ENCODE measurements around the gene PCSK6.
"Not testable (repeated sequence)": the region's sequence is repeated elsewhere in the genome, so short reads cannot be mapped to it uniquely, and the experiment has no call there.

PCSK6 gene

DNA sequence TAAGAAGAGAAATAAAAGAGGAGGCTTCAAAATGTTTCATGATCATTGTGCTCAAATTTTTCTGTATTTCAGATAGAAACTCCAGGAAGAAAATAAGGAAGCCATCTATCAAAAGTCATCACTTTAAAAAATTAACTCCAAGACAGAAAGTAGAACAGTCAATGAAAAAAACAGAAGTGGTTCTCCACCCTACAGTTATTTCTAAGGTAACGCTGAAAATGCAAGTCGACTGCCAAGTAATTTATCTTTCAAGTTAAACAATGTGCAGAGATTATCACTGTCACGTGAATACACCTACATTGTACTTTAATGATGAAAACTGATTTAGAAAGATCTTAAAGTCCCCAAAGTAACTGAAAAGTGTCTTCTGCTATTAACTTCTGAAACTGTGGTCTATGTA, 115.9 kb downstream of the PCSK6 start:
- no peak for DNase-seq

DNA sequence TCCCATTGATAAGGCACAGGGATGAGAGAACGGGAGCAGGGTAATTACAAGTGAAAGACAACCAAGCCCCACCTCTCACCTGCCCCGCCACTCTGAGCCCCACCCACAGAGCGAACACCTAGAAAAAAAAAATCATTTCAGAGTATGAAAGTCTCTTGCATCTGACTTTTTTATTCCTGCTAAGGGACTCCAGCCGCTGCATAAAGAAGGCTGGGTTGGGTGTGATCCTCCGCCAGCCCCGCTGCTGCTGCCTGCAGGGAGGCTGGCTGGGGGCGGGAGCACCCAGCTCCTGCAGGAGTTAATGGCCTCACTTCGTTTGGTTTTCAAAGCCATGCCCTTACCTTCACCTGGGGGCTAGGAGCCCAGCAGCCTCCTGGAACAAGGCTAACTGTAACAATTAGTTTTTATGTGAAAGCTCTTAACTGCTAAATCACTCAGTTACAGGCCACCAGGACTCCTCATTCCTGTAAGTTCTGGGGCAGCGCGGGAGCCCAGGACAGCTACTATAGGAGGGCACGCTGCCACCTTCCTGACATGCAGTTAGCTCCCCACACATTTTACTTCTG, 116.5 kb downstream of the PCSK6 start:
- no peak for DNase-seq

GRCh38 chr15:101372149-101372577, 117.3 kb downstream of the PCSK6 start:
- DNase-seq: no peak

- no peak for DNase-seq
Observed at GRCh38 chr15:101371519-101371918, 118.0 kb downstream of the PCSK6 start.

DNA sequence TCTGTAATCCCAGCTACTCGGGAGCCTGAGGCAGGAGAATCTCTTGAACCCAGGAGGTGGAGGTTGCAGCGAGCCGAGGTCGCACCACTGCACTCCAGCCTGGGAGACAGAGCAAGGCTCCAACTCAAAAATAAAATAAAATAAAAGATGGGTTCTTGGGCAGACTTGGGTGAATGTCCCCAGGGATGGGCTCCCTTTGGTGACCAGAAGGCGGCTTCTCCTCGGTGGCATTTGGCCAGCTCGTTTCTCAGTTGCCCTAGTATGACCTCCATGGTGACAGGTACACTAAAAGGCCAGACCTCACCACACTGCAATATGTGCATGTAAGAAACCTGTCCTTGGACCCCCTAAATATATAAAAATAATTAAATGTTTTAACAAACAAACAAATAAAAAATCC, 118.4 kb downstream of the PCSK6 start:
- no peak for DNase-seq

DNA sequence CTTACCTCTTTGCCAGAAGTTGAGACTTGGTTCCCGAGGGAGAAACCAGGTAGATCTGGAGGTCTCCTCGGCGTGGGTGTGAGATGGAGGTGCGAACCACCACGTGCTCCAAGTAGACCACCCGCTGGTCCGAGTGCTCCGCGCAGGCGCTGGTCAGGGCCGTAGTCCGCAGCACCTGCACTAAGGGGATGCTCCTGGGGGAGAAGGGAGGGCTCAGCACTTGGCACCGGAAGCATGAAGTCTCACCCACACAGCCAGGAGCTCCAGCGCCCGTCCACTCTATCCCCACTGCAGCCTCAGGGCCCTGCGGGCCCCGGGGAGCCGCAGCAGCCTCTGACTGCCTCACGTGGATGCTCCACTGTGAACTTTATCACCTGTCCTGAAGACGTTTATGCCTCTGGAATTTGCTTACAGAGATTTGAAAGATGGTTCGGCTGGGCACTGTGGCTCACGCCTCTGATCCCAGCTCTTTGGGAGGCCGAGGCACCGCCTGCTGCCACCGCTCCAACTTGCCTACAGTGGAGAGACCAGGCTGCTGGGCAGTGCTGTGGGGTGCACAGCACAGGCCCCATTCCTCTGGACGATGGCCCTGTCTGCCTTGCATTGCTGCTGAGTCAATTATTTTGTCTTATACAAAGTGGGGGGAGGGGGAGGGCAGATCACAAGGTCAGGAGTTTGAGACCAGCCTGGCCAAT, 119.0 kb downstream of the PCSK6 start:
- DNase-seq: no peak

- no peak for DNase-seq
Observed at GRCh38 chr15:101369676-101370075, 119.8 kb downstream of the PCSK6 start.

- DNase-seq: no peak
Observed at GRCh38 chr15:101368861-101369642, 120.5 kb downstream of the PCSK6 start.

- DNase-seq: no peak
Observed at GRCh38 chr15:101368086-101368780, 121.3 kb downstream of the PCSK6 start.

DNA sequence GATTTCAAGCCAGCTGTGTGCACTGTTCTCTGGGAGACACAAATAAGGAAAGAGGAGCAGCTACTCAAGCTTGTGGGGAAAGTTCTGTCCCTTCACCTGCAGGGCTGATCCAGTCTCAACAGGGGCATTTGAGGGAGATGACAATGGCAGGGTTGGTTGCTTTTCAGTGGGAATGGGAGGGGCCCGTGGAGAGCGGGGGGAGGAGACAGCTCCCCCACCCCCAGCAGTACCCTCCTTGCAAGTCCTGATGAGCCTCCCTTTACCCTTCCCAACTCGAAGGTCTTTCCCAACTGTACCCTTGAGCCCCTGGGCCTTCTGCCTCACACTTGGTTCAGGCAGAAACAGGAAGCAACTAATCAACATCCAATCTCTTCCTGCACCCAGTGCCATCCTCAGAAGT, 122.7 kb downstream of the PCSK6 start:
- no peak for DNase-seq

GRCh38 chr15:101362986-101363566, 126.4 kb downstream of the PCSK6 start:
- DNase-seq: no peak

DNA sequence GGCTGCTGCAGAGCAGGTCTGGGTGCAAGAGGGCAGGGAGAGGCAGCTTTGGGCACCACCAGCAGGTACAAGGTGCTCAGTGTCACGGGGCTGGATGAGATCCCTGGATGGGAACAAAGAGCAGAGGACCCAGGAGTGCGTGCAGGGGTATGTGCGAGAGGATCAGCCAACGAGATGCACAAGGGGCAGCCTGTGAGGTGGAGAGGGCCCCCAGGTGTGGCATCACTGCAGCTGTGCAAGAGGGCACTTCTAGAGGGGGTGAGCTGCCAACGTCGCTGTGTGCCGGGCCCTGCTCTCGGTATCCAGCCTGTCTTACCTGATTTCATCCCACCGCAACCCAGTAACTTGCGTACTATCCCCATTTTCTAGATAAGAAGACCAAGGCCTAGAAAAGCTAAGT, 127.1 kb downstream of the PCSK6 start:
- DNase-seq: no peak

DNA sequence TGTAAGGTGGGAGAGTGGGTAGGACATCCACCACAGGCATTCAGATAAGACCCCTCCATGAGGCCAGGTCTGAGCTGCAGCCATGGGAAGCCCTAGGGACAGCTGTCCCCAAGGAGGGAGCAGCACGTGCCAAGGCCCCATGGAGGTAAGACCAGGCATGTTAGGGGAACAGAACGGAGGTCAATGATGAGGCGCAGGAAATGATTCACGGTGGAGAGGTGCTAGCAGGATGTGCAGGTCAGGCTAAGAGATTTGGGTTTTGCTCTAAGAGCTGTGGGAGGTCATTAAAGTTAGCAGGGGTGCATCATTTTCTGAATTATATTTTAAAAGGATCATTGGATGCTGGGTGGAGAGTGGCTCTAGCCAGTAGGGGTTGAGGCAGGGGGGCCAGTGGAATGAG, 128.1 kb downstream of the PCSK6 start:
- DNase-seq: no peak

DNA sequence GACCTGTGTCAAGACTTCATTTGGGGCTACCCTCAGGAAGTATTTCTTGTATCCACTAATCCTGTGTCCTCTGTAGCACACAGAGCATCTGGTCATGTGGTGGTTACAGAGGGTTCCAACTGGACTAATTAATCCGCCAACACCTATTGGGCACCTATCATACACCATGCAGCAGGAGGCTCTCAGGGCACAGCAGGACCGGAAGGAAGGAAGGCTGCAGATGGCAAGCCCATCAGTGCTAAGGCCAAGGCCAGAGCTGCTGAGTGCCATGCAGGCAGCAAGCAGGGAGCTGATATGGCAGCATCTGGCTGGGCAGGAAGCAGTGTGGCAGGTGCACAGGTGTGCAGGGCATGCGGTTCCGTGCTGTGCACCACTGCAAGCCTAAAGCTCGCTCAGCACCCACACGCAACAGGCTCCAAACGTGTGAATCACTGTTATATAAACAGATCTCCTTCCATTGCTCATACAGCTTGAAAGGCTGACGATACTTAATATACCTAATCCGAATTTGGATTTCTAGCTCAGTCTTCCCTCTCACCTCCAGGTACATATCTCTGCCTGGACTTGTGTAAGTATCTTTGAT, 130.1 kb downstream of the PCSK6 start:
- DNase-seq: no peak

DNA sequence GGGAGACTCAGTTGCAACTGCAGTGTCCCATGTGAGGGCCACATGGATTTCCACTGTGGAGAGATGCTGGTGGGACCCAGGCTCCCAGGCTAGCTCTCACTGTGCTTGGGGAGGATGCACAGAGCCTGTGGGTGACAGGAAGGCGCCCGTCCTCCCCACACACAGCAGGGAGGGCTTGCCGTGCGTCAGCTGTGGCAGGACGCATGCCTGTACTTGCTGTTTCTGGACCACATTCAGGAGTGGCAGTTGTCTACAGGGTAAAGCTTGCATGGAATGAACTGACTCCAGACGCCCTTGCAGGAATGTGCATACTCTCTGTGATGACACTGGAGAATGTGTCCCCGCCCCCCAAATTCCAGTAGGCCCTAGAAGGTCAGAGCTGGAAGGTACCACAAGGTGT, 130.6 kb downstream of the PCSK6 start:
- no peak for DNase-seq

DNA sequence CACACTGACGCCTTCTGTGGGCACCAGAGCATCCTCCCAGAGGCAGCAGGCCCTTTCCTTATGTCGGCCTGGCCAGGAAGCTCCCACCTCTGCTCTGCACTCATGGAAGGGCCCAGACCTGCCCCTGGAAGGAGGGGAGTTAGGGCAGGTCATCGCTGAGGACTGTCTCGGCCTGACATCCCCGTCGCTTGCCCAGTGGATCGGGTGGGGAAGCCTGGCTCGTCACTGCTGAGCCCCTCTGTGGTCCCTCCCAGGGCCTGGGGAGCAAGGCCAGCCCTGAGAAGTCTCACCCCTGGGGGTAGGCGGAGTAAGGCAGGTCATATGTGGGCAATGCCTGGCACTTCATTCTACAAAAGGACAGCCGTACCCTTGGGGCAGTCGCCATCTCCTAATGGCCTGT, 131.6 kb downstream of the PCSK6 start:
- no peak for DNase-seq

GRCh38 chr15:101357333-101357732, 132.2 kb downstream of the PCSK6 start:
- no peak for DNase-seq

DNA sequence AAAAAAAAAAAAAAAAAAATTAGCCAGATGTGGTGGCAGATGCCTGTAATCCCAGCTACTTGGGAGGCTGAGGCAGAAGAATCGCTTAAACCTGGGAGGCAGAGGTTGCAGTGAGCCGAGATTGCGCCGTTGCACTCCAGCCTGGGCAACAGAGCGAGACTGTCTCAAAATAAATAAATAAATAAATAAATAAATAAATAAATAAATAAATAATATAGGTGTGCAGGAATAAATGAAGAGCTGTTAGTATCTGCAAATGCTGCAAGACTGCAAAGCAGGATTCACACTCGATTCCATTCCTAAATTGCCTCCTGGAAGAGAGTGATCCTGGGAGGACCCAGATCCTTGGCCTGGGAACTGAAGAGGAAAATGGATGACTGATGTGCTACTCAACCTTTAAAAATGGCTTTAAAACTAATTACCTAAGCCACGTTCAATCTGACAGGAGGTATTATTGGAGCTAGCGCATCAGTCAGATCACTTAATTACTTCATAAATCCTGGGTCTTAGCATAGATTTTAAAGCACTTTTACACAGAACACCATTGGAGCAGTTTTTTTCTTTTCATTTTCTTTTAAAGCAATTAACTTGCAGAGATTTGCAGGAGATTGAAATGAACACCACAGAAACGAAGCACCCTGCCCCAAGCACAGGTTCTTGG, 132.9 kb downstream of the PCSK6 start:
- not testable (repeated sequence) for DNase-seq

DNA sequence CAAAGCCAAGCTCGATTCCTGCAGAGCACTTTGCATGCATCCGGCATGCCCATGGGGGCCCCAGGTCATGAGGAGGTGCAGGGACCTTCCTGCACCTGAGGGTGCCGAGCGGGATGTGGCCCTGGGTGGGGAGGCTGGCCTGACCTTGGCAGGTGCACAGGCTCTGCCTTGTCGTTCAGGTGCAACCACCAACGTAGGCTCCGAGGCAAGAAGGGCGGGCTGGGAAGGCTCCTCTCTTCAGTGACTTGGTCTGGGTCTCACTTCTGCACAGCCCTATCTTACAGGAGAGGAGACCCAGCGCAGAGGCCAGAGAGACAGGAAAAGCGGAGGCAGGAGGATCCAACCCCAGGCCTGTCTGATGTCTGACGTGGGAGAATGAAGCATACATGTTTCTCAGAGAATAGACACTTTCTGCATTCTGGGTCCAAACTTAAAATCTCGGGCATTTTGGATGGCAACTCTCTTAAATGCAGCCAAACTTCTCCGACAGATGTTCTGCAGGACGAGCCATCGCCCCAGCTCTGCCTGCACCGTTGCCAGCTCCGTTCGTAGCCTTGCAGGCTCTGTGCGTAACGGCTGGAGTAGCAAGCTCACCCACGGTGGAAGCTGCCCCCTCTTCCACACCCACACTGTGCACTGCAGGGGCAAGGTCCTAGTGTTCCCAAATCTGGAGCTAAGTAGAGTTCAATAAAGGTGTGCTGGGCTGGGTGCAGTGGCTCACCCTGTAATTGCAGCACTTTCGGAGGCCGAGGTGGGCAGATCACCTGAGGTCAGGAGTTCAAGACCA, 133.6 kb downstream of the PCSK6 start:
- no peak for DNase-seq

DNA sequence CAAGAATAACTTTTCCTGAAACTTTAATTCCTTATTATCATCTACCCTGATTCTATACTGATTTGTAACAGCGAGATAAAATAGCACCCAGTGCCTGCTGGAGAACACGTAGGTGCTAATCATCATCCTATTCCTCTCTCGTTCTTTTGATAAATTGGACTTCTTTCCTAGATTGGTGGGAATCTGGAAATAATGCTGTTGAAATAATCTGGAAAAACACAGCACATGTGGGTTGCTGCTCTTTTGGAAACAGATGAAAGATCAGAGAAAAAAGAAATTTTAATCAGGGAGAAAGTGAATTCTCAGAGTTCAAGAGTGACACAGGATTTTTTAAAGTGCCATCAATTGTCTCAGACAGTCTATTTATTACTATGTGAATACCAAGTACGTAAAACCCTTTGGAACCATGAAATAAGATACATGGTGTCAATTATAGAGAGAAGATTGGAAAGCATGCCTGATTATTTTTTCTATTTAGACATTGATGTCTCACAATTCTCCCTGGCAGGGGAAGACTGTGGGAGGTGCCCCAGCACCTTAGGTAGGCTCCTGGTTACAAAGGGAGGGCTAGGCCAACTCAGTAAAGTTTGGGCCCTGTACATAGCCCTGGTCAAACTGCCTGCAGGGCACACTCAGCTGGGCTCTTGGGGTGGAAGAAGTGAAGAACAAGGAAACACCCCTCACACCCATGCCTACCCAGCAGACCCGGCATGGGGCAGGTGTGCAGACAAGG, 134.4 kb downstream of the PCSK6 start:
- no peak for DNase-seq

DNA sequence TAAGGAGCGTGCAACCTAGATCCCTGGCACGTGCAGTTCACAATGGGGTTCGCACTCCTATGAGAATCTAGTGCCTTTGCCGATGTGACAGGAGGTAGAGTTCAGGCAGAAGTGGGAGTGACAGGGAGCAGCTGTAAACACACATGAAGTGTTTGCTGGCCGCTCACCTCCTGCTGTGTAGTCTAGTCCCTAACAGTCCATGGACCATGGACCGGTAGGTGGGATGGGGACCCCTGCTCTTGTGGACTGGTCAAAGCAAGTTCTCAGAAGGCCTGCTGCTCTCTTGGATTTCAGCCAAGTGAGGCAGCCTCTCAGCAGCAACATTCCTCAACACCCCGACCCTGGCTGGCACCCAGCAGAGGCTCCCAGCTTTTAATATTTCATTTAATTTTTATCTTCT, 136.3 kb downstream of the PCSK6 start:
- no peak for DNase-seq
